GM19099 (cell line): ENCODE results near the gene GLYATL1.

Experiments
- POLR2A ChIP-seq: IDR thresholded peaks from 3 replicates; pipeline ENCODE4 v1.6.1; 2011; ENCODE audit warnings: low read depth; ENCODE audit not compliant: insufficient read length; ENCODE audit errors: extremely low read depth

The GLYATL1 gene

DNA sequence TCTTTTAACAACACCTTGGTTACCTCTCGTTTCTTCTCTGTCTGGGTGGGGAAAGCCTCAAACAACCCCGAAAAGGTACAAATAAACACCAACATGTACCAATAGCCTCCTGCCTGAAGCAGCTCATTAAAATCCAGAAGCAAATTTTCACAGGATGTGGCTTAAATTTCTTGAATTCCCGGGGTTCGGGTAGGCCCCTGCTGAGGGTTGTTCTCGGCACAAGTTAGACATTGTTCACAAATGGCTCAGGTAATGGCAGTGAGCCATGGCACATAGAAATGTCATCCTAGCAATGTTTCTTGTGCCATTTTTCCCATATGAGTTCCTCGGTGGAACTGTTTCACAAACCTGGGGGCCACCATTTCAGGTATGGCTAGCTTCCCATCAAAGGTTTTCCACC lies 19.7 kb upstream of the GLYATL1 start:
- TF ChIP-seq POLR2A, result no peak

- no peak for TF ChIP-seq POLR2A
These were observed 19.3 kb upstream of the GLYATL1 start for GRCh38 chr11:58919980-58920379.

DNA sequence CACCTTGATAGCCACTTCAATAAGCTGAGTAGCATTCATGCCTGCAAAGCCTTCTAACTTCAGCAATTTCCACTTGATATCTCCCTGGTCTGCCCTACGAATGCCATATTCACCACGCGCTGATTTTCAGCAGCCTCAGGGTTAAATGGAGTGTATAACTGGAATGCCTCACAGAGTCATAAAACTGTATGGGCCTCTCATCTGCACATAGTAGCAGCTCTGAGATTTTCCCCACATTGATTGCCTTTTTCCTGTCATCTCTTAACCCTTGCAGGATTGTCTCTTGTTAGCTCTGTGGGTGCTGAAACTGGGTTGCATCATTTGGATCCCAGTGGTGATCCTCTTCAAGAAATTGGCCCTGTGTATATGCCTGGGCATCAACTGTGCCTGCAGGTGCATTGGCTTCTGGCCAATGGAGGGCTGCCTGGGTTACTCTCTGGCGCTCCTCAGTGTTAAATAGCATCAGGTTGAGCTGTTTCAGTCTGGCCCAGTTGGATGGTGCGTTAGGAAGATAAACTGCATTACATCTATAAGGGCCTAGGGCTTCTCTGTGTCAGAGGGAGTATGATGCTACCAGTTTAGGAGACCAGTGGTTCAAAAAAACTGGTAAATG lies 17.4 kb upstream of the GLYATL1 start:
- TF ChIP-seq POLR2A, result no peak

DNA sequence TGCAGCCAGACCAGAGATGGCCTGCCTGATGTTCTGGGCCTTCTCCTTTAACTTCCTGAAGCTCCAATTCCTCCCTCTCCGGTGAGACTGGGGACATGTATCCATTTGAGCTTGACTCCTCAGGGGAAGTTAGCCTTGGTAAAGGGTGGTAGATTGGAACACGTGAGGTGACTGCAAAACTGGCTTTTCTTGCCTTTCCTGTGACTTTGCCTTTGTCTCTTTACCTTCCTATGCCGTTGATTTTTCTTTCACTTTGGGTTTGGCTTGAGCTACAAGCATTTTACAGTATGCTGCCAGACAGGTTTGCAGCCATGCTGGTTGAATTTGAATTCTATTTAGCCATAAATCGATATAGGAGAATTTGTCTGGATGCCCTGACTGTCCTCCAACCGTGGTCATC lies 16.8 kb upstream of the GLYATL1 start:
- no peak for TF ChIP-seq POLR2A

GRCh38 chr11:58923300-58923788 lies 15.9 kb upstream of the GLYATL1 start:
- TF ChIP-seq POLR2A, result no peak

DNA sequence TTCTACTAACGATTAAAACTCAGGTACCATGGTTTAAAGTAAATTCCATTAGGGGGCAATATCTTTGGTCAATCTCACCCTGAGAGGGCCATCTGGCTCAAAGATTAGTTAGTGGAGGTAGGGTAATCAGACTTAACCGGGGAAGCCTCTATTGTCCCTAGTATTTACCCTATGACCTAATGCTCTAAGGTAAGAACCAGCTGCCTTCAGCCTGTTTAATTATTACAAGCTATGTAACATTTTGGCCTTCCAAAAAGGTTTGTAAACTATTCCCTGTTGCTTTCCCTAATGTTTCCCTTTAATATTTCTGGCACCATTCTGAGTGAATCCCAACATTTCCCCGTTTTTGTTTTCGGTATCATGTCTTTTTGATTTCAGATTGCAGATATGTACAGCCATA lies 15.1 kb upstream of the GLYATL1 start:
- TF ChIP-seq POLR2A, result no peak

DNA sequence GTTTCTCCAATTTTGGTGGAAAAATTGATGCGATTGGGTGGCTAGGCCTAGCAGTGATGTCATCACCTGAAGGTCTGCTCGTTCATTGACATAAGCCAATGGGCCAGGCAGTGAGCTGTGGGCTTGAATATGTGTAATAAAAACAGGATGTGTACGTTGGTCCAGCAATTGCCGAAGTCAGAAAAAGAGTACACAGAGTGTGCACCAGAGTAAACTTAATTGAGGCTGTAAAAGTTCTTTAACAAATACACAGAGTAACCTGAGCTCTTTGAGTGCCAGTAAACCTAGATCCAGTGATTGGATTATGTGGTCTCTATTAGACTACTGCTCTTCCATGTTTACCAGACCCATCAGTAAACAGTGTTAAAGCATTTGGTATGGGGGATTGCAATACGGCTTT lies 13.0 kb upstream of the GLYATL1 start:
- no peak for TF ChIP-seq POLR2A

DNA sequence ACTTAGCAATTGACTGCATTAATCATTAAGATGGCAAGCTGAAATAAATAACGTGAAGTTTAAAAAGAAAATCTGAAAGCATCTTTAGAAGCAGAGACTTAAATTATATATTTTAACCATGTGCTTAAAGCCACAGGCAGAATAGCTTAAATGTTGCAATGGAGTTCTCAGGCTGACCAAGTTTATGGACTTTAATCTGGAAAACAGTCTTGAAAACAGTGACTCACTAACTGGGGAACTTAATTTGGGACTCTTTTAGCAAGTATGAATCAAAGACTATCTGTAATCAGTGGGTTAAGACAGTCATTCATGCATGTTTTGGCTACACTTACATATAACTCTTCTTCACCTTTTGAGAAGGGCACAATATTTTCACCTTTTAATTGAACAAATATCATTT lies 12.6 kb upstream of the GLYATL1 start:
- TF ChIP-seq POLR2A, result no peak

- TF ChIP-seq POLR2A, result no peak
These were observed 11.7 kb upstream of the GLYATL1 start for GRCh38 chr11:58927393-58928106.

- no peak for TF ChIP-seq POLR2A
These were observed 11.2 kb upstream of the GLYATL1 start for GRCh38 chr11:58928107-58928499.

DNA sequence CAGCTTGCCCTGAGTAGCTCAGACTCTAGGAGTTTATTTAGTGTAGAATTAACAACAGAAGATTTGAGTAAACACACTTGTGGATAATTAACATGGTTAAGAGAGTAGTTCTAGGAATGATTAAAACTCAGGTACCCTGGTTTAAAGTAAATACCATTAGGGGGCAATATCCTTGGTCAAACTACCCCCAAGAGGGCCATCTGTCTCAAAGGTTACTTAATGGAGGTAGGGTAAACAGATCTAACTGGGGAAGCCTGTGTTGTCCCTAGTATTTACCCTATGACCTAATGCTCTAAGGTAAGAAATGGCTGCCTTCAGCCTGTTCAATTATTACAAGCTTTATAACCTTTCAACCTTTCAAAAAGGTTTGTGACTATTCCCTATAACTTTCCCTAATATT lies 10.6 kb upstream of the GLYATL1 start:
- TF ChIP-seq POLR2A, result no peak

GRCh38 chr11:58930926-58931325 lies 8.4 kb upstream of the GLYATL1 start:
- TF ChIP-seq POLR2A, result no peak

- TF ChIP-seq POLR2A, result no peak
These were observed 5.6 kb upstream of the GLYATL1 start for GRCh38 chr11:58933661-58934060.

- no peak for TF ChIP-seq POLR2A
These were observed 4.3 kb upstream of the GLYATL1 start for GRCh38 chr11:58934945-58935513.

DNA sequence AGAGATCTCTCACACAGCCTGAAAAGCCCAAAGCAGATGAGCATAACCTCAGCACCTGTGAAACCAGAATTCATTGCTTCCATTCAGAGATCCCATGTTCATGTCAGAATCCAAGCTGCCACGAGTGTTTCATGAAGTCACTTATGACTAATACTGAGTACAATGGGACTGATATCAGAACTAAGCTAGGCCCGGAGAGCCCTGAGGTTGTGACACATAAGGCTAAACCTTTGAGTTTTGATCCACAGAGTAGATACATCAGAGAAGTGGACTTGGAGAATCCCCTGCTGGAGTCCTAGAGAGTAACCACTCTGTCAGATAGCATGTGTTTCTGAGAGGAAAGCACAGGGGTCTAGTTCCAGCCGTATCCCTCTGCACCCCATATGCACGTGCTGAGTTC lies 890 bp upstream of the GLYATL1 start:
- no peak for TF ChIP-seq POLR2A

- no peak for TF ChIP-seq POLR2A
These were observed 740 bp downstream of the GLYATL1 start for GRCh38 chr11:58940028-58940427.
